WI38 (cell line): ENCODE results near the gene PELO.

ENCODE experiments used
- H3K4me3 ChIP-seq: 2 replicates; pipeline ENCODE4 v1.5.1; 2011; ENCODE audit warnings: low read depth, mild to moderate bottlenecking, control low read depth, low read length
- TF ChIP-seq, protein P1 (sequence below): IDR thresholded peaks from 2 replicates; pipeline ENCODE4 v1.5.1; 2012; ENCODE audit warnings: low read depth, mild to moderate bottlenecking, control low read depth, low read length

Gene PELO

DNA sequence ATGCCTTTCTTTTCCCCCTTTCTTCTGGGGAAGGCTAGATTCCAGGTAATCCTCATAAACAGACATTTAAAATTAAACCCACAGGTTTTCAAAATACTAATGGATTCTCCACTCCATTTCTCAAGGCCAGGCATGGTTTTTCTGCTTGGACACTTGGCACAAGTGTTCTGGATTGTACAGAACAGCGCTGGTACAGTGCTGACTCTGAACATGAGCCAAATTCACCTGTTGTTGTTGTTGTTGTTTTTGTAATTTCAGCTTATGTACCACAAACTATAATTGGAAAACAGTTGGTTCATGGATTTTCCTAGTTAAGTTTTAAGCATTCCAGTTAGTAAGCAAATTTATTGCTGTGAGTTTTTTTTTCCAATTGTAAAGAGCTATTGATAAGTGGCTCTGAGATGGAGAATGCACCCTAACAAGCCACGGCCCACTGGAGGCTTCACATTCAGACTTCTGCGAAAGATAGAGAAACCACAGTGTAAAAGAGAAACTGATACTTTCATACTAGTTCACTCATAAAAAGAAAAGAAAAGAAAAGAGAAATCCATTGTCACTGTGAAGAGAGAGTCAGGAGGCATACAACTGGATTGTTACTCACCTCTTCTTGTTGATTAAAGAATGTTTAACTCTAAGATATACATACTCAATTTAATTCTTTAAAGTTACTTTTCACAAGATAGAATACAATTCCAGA, 16.2 kb upstream of the PELO start:
- TF ChIP-seq, protein P1, sequence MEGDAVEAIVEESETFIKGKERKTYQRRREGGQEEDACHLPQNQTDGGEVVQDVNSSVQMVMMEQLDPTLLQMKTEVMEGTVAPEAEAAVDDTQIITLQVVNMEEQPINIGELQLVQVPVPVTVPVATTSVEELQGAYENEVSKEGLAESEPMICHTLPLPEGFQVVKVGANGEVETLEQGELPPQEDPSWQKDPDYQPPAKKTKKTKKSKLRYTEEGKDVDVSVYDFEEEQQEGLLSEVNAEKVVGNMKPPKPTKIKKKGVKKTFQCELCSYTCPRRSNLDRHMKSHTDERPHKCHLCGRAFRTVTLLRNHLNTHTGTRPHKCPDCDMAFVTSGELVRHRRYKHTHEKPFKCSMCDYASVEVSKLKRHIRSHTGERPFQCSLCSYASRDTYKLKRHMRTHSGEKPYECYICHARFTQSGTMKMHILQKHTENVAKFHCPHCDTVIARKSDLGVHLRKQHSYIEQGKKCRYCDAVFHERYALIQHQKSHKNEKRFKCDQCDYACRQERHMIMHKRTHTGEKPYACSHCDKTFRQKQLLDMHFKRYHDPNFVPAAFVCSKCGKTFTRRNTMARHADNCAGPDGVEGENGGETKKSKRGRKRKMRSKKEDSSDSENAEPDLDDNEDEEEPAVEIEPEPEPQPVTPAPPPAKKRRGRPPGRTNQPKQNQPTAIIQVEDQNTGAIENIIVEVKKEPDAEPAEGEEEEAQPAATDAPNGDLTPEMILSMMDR = no peak
- H3K4me3 ChIP-seq = no peak overlapping the region

DNA sequence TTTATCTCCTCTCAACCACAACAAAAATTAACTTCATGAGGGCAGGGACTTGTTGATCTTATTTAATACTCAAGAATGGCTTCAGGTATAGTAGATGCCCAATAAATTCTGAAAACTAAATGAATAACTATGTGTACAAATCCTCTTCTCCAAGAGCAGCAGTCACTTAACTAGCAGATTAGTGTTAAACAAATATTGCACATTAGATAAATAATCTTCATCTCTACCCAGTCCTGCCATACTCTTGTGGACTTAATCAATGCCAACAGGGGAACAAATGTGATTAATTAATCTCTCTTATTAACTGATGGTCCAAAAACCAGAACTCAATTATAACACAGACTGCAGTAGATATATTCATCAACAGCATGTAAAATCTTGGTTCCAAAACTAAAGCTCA, 15.0 kb upstream of the PELO start:
- TF ChIP-seq, protein P1 = no peak
- H3K4me3 ChIP-seq = no peak overlapping the region

DNA sequence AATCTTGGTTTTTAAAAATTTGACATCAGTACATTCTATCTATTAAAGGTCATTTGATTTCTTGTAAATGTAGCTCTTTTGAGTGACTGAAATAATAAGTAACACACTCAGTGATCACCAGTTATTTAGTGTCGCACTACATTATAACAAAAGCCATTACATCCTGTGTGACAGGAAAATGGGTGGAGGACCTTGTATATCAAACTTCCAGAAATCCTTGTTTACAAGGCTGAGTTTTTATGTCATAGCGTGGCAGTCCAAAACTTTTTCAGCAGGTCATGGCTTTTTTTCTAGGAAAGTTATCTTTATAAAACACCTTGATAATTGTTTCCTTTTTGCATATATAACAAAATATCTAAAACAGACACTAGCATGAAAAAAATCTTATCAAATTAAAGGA, 14.4 kb upstream of the PELO start:
- TF ChIP-seq, protein P1 = no peak

DNA sequence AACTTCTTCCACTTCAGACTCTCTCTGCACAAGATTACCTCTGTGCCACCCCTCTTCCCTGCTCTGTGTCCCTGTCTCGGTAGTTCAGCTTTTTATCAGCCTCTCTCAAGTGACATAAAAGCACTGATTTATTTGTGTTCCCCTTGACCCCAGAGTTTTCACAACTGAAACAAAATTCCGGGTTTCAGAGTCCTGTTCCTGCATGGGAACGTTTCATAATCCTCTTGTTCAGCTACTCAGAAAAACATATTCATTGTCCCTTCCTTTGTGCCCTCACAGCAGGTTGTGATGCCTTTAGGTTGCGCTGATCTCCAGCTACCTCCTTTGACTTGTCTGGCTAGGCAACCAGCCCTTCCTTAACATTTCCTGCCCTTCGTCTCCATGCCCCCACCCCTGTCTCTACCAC, 13.7 kb upstream of the PELO start:
- TF ChIP-seq, protein P1 = no peak
- H3K4me3 ChIP-seq = no peak overlapping the region

More for the DNA sequence above, 14.4 kb upstream of the PELO start:
- H3K4me3 ChIP-seq = no peak overlapping the region

DNA sequence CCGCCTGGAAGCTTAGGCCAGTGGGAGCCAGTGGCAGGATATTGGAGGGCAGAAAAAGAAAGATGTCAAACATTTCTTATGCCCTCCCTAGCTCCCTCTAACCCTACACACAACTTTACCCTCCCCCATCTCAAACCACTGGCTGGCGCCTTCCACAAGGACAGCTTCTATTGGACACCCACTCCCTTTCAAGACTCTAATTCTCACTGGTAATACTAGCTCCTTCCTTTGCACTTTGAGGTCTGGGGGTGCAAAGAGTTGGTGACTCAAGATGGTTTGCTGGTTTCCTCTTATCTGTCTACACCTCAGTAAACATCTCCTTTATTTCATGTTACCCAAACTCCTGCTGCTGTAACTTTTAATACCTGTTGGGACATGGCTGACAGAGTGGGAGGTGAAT, 11.6 kb upstream of the PELO start:
- H3K4me3 ChIP-seq = no peak overlapping the region
- TF ChIP-seq, protein P1 = no peak

DNA sequence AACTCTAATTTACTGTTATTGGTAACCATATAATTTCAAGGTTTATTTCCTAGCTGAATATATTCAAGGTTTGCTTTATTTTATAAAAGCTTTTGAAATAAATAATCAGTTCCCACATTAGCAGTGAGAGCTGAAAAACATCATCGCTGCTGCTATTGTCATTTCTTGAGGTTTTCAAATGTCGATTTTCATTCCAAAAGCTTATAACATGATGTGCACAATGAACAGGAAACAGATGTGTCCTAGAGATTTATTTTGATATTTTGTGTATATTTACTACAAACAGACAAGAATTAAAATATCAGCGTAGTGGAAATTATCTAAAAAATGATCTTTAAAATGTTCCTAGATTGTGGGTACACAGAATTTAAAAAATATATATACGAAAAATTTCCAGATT, 10.5 kb upstream of the PELO start:
- H3K4me3 ChIP-seq = no peak overlapping the region
- TF ChIP-seq, protein P1 = no peak

DNA sequence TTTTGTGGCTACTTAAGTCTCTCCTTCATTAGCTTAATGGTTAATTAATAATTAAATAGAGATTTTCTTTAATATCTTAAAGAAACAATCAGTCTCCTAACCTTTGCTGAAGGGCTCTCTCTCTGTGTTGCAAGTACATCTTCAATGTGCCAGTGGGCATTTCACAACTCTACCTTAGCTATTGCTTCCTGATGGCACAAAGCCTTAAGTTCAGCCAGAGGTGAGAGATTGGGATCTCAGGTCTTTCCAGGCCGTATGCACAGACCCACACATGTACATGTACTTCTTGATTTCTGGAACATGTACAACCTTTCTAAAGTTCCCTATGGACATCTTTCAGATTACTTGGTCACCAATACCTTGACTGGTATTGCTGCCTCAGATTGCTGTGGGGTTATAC, 8.9 kb upstream of the PELO start:
- no peak overlapping the region for H3K4me3 ChIP-seq
- TF ChIP-seq, protein P1 = no peak
